ENCODE results near the gene TROAP. TPM values are rescaled to one million over a fixed set of nuclear protein-coding genes. Genes with fewer than 3 reads are reported as not detected.
A peak's percentile ranks its signal among the peaks of the same experiment; 100 is the strongest.

TROAP gene
- total and polyA plus RNA-seq, 9 of the 15 experiments (the other 6 are each of a cell fraction or from before 2014, with no cell fraction given), result 46.4 to 171 (median 59.8) TPM

GRCh38 chr12:49347311-49348193 is 24.5 kb downstream of the TROAP start (continued):
- TF ChIP-seq CEBPZ (IDR thresholded peaks at IDR 0.05; ENCODE audit: borderline replicate concordance, low read depth, low read length) (no peak), ZNF830 (CRISPR knock-in tag; IDR thresholded peaks at IDR 0.05) (no peak), ESRRA (IDR thresholded peaks at IDR 0.05; ENCODE audit: borderline replicate concordance, low read depth) (0 out of 2 replicates have a peak, but pooled peaks have one; percentile 63), SMARCE1 (IDR thresholded peaks at IDR 0.05) (no peak), TFAM (CRISPR knock-in tag; conservative IDR thresholded peaks at IDR 0.05) (no peak), ZNF282 (CRISPR knock-in tag; IDR thresholded peaks at IDR 0.05) (no peak), ZNF277 (CRISPR knock-in tag; IDR thresholded peaks at IDR 0.05; ENCODE audit: borderline replicate concordance) (no peak), NFXL1 (CRISPR knock-in tag; IDR thresholded peaks at IDR 0.05) (no peak), CTCFL (IDR thresholded peaks at IDR 0.05; ENCODE audit: borderline replicate concordance, insufficient read depth, low read depth, low read length, poor library complexity, severe bottlenecking) (peak; percentile 71), ZNF511 (CRISPR knock-in tag; IDR thresholded peaks at IDR 0.05) (no peak)

All from K562 (cell line).